ENCODE data around the gene G6PC3. TPM values are rescaled to one million over a fixed set of nuclear protein-coding genes. Genes with fewer than 3 reads are reported as not detected.

Gene G6PC3
- total RNA-seq, 1 experiment from 2014 or later: 105 TPM

DNA sequence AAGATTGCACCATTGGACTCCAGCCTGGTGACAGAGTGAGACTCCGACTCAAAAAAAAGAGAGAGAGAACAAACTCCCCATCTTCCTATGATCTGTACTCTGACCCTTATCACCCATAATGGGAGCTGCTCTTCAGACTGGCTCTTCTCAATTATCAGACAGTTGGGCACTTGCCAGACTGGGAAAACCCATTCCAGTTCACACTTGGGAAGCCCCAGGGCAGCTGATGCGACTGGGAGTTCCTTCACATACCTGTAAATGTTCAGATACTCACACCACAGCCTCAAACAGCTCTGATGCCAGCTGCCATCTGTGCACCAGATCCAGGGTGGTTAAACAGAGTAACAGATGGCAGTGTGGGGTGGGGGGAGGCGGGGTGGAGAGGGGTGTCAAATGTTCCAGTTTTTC is 31.9 kb upstream of the G6PC3 start:
- Histone ChIP-seq H3K79me2 (ENCODE audit: insufficient read depth, low read length) (peaks cover 9% of the 10 kb centered on the region; the same call in 1 of the 2 replicates), H3K4me1 (ENCODE audit: insufficient read depth, low read length) (no peaks in the 10 kb centered on the region), H2BK12ac (ENCODE audit: insufficient read length, low read depth, low read length) (no peak overlapping the region), H3K4me2 (ENCODE audit: insufficient read depth, insufficient read length, low read length) (no peak overlapping the region), H4K91ac (ENCODE audit: insufficient read length, low read depth, low read length) (no peak overlapping the region), H2AFZ (ENCODE audit: low read length) (no peak overlapping the region), H4K5ac (ENCODE audit: insufficient read length, low read depth, low read length) (no peak overlapping the region), H2BK5ac (ENCODE audit: insufficient read length, low read length) (no peak overlapping the region), H3K27ac (ENCODE audit: insufficient read length, low read depth, low read length) (no peak overlapping the region), H2BK120ac (ENCODE audit: low read depth, low read length, poor library complexity, severe bottlenecking) (no peak overlapping the region), H2BK15ac (ENCODE audit: low read depth, low read length) (no peak overlapping the region), H2AK5ac (ENCODE audit: insufficient read length, low read length) (no peak overlapping the region), H3K9me3 (ENCODE audit: control insufficient read depth, low read depth, low read length) (no peaks in the 10 kb centered on the region), H3K79me1 (ENCODE audit: insufficient read depth, low read depth, low read length, poor library complexity, severe bottlenecking) (peaks cover 11% of the 10 kb centered on the region), H2BK20ac (ENCODE audit: low read depth, low read length, poor library complexity, severe bottlenecking) (no peak overlapping the region), H3K23ac (ENCODE audit: insufficient read length, low read depth, low read length) (no peak overlapping the region), H3K23me2 (ENCODE audit: insufficient read length, low read depth, low read length, poor library complexity, severe bottlenecking) (no peaks in the 10 kb centered on the region), H3K18ac (ENCODE audit: insufficient read length, low read depth, low read length) (no peak overlapping the region), H4K20me1 (ENCODE audit: control insufficient read depth, insufficient read depth, insufficient read length) (no peaks in the 10 kb centered on the region), H3K4ac (ENCODE audit: low read depth, low read length) (no peak overlapping the region), H4K8ac (replicated peaks; ENCODE audit: insufficient read length, low read depth, low read length) (no peak overlapping the region), H3K9ac (ENCODE audit: extremely low read depth, insufficient read length, low read length) (no peak overlapping the region), H3T11ph (ENCODE audit: low read length) (no peak overlapping the region), H3K56ac (ENCODE audit: insufficient read length, low read depth, low read length) (no peak overlapping the region), H3K27me3 (ENCODE audit: insufficient read depth, low read length) (no peaks in the 10 kb centered on the region), H3K14ac (ENCODE audit: insufficient read depth, low read length) (no peak overlapping the region)
- Mint-ChIP-seq H3K4me1 (peaks cover 2 to 6% of the 10 kb centered on the region in 2 experiments; a peak in 3 of 4 replicates), H3K27me3 (ENCODE audit: low read depth) (no peaks in the 10 kb centered on the region), H3K36me3 (ENCODE audit: insufficient read depth in 1 of 3, low read depth in 3 of 3) (peaks cover 29 to 64% (median 59%) of the 10 kb centered on the region in 3 experiments; a peak in 6 of 7 replicates), H3K4me3 (no peak overlapping the region), H3K9me3 (no peaks in the 10 kb centered on the region), H3K27ac (peak overlapping the region in 1 of 3 experiments; percentile 49; a peak in 1 of 7 replicates)
- TF ChIP-seq, protein P1, sequence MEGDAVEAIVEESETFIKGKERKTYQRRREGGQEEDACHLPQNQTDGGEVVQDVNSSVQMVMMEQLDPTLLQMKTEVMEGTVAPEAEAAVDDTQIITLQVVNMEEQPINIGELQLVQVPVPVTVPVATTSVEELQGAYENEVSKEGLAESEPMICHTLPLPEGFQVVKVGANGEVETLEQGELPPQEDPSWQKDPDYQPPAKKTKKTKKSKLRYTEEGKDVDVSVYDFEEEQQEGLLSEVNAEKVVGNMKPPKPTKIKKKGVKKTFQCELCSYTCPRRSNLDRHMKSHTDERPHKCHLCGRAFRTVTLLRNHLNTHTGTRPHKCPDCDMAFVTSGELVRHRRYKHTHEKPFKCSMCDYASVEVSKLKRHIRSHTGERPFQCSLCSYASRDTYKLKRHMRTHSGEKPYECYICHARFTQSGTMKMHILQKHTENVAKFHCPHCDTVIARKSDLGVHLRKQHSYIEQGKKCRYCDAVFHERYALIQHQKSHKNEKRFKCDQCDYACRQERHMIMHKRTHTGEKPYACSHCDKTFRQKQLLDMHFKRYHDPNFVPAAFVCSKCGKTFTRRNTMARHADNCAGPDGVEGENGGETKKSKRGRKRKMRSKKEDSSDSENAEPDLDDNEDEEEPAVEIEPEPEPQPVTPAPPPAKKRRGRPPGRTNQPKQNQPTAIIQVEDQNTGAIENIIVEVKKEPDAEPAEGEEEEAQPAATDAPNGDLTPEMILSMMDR (conservative IDR thresholded peaks at IDR 0.05): no peak
- DNase-seq: no peak
- no CpG with 5 or more reads among the region's 3 CpGs for WGBS (ENCODE audit: extremely low coverage, insufficient read length, low lambda C conversion rate)

Measured in H9 (cell line).